GM19324 (cell line): Measurements from ENCODE around the gene GSG1.

Experiments
- ATAC-seq: cut with Tn5 transposase; IDR thresholded peaks from one replicate; pipeline ENCODE4 v1.9.1; 2021; ENCODE audit warnings: mild to moderate bottlenecking, moderate library complexity; ENCODE audit not compliant: unreplicated experiment, low FRiP score

GSG1 gene

DNA sequence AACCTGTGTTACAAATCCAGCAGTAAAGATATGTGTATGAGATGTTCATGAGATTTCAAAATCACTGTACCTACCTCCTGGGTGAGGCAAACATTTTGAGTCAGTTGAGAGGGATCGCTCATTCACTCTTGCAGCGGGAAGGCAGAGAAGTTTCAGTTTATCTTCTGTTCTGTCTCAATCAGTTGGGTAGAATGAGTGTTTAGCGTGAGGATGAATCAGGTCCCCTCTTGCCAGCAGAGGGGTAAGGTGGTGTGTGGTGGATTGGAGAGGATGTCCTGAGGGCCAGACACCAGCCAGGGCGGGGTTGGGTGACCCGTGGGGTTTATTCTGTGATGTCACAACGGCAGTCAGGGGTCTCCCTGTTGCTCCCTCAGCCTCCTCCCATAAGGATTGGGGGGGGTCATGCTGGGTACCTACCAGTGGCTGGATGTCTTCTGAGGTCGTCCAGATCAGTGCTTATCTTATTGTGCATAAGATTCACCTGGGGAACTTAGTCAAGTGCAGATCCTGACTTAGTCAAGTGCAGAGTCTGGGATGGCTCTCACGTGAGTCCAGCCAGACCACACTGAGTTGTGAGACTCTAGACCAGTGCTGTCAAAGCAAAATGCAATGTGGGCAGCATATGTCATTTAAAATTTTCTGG, at the start of gene GSG1:
GSG1 (minus strand) TSS at position 277 of the 643 bp plus-strand sequence; CDS start at position 122, 155 bp downstream.
- no peak for ATAC-seq

- ATAC-seq = no peak
Observed at GRCh38 chr12:13153180-13153579, 49.7 kb upstream of the GSG1 start.

- ATAC-seq = no peak
Observed at GRCh38 chr12:13152756-13153155, 49.3 kb upstream of the GSG1 start.

- no peak for ATAC-seq
Observed at GRCh38 chr12:13152281-13152680, 48.8 kb upstream of the GSG1 start.

DNA sequence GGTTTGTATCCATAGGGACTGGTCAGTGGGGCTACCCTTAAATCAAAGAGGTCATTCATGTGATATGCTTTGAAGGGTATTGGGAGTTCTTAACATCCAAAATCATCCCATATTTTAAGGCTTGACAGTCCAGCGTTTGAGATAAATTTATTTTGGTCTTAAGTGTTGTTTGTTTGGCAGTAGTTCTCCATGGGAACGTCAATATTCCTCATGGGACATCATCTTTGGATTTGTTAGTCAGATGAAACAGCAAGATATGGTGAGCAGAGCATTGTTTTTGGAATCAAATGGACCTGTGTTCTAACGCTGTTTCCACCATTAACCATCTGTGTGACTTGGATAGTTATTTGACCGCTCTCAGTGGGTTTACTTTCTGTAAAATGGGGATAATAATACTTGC, 45.9 kb upstream of the GSG1 start:
- no peak for ATAC-seq

DNA sequence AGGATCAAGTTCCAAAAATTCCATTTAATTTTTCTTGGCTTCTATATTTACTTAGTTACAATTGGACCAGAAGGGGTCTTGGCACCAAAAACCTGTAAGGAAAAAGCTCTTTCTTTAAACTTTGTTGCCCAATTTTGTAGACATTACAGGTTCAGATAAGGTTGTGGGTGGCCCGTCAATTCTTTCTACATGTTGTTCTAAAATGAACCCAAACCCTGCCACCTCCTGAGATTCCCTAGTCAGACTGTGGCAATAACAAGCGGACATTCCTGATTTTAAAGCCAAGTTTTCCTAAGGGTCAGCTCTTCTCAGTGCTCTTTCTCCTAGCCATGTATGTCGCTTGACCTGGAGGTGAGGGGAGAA, 45.0 kb upstream of the GSG1 start:
- ATAC-seq = no peak

DNA sequence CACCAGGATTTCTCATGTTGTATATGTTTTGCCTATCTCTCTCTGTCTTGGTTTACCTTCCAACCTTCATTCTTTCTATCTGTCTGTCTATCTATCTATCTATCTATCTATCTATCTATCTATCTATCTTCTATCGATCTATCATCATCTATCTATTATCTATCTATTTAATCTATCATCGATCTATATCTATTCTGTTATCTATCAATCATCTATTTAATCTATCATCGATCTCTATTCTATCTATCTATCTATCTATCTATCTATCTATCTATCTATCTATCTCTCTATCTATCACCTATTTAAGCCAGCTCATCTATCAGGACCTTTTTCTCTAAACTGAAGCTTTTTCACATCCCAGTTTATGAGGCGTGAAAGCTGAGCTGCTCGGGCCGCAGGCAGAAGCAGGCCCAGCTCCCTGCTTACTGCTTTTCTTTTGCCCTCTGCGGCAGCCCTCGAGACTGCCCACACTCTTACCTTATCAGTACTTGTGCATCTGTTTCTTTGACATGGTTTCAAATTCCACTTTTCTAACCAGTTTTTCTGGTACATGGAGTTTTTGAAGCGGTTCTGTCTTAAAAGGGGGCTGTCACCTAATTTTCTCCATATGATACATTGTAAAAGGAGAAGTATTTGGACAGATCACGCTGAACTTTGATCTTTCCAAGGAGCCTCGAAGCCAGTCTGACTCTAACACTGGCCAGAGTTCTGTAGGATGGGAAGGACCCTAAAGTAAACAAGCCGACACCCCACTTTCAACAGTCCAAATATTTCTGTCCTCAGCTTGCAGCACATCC, 44.4 kb upstream of the GSG1 start:
- no peak for ATAC-seq

- ATAC-seq = no peak
Observed at GRCh38 chr12:13146336-13146938, 43.0 kb upstream of the GSG1 start.

DNA sequence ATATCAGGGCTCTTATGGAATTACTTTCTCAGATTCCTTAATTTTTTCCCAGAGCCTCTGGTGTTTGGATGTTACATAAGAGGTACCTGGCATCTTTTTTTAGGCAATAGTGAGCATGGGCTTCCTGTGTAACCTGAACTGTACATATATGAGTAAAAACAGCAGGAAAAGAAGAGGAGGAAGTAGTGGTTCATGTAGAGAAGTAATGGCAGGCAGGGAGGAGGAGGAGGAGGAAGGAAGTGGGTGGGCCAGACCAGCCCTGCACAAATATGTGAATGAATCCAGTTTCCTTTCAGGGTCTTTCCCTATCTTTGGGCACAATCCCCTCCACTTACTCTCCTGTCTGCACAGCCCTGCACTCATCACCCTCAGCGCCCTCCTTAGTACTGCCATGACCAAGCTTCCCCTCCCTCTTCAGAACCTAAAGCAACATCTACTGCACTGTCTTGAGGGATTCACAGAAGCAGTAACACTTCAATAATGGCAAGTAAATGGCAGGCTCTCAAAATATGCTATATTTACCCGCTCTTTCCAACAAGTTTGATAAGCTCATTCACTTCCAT, 40.9 kb upstream of the GSG1 start:
- ATAC-seq = no peak

GRCh38 chr12:13142747-13143146, 39.3 kb upstream of the GSG1 start:
- no peak for ATAC-seq

GRCh38 chr12:13141686-13142085, 38.2 kb upstream of the GSG1 start:
- ATAC-seq = no peak

GRCh38 chr12:13135371-13136178, 32.1 kb upstream of the GSG1 start:
- no peak for ATAC-seq

GRCh38 chr12:13133886-13134285, 30.4 kb upstream of the GSG1 start:
- ATAC-seq = no peak

DNA sequence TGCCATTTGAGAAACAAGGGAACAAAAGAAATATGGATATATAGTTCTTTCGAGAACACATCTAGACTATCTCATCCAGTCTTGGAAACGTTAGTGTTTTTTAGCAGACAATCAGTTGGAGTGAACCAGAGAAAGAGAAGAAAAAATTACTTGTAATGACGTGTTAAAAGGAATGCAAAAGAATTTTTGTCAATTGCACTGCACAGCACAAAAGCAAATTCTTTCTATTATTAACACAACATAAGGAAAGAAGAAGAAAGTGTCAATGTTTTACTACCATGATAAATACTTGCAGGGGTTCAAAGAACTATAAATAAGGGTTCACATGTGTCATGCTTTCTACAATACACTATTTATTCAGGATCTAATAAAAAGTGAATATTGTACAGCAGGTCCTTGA, 27.5 kb upstream of the GSG1 start:
- no peak for ATAC-seq

DNA sequence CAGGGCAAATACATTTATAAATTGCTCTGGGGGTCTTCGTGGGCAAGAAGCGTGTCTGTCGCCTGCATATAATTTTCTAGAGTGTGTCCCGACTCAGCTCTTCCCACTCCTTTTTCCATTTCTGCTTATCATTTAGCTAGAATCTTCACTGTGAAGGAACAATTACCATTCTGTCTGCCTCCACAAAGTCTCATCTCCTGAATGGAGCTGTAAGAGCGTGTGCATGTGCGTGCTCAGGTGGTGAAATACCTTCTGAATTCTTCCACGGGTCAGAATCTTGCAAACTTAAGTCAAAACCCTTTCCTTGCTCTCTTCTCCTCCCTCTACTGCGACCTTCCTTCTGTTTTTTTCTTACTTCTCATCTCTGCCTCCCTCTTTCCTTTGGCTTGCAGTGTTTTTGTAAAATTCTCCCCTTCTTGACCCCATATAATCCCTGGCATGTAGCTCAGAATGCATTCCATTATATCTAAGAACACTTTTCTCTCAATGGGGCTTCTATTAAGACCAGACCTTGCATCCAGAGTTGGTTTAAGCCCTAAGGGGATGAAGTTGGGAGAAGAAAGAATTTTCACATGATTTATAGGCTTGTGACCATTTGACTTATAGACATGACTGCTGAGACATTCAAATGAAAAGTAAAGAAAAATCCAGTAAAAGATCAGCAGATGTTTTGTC, 25.0 kb upstream of the GSG1 start:
- ATAC-seq = no peak

DNA sequence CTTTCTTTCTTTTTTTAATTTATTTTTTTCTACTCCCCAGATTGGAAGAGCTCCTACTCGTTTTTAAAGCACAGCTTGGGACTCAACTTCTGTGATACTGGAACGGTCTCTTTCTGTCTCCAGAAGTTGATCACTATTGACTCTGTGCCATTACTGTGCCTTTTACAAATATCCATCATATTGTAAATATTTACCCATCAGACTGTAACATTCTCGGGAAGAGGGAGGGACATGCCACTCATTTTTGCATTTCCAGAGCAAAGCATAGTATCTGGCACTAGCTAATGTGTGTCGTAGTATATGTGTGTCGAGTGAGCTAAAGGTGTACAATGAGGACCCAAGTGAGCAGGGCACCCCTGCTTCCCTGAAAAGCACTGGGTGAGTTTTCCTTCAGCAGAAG, 24.0 kb upstream of the GSG1 start:
- ATAC-seq = no peak

DNA sequence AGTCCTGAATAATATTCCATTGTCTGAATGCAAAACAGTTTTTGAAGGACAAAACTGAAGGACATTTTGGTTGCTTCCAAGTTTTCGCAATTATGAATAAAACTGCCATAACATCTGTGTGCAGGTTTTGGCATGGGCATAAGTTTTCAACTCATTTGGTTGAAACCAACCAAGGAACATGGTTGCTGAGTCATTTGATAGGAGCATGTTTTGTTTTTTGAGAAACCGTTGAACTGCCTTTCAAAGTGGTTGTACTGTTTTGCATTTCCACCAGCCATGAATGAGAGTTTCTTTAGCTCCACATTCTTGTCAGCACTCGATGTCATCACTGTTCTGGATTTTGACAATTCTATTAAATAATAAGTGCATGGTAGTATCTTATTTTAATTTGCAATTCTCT, 23.0 kb upstream of the GSG1 start:
- ATAC-seq = no peak

DNA sequence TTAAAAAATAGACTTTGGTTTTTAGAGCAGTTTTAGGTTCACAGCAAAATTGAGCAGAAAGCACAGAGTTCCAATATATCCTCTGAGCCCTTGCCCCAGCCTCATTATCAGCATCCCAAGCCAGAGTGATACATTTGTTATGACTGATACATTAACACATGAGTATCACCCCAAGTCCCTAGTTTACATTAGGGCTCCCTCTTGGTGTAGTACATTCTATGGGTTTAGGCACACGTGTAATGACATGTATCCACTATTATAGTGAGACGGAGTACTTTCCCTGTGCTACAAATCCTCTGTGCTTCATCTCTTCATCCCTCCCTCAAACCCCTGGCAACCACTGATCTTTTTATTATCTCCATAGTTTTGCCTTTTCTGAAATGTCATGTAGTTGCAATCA, 22.5 kb upstream of the GSG1 start:
- ATAC-seq = no peak

- no peak for ATAC-seq
Observed at GRCh38 chr12:13124656-13125505, 21.4 kb upstream of the GSG1 start.
